H9 (cell line): Measurements from ENCODE around the gene ROR1. TPM values are rescaled to one million over a fixed set of nuclear protein-coding genes. Genes with fewer than 3 reads are reported as not detected.

Experiments used
- DNase-seq: peaks from one replicate; pipeline ENCODE4 v3.0.0-alpha.2; 2017
- H2AFZ ChIP-seq: one replicate; pipeline ENCODE4 v1.6.1; 2013; ENCODE audit warnings: mild to moderate bottlenecking, low read length, control low read depth, moderate library complexity
- H2AK5ac ChIP-seq: 2 replicates; pipeline ENCODE4 v1.6.1; 2013; ENCODE audit warnings: low read length, control low read depth, mixed read lengths; ENCODE audit not compliant: insufficient read length
- H2BK120ac ChIP-seq: one replicate; pipeline ENCODE4 v1.6.1; 2013; ENCODE audit warnings: low read depth, mild to moderate bottlenecking, low read length, control low read depth, inconsistent platforms; ENCODE audit not compliant: poor library complexity, severe bottlenecking
- H2BK12ac ChIP-seq: 2 replicates; pipeline ENCODE4 v1.6.1; 2013; ENCODE audit warnings: low read length, control low read depth, mixed read lengths, low read depth; ENCODE audit not compliant: insufficient read length
- H2BK15ac ChIP-seq: 2 replicates; pipeline ENCODE4 v1.6.1; 2013; ENCODE audit warnings: low read depth, low read length, control low read depth
- H2BK20ac ChIP-seq: one replicate; pipeline ENCODE4 v1.6.1; 2013; ENCODE audit warnings: low read depth, mild to moderate bottlenecking, low read length, control low read depth, inconsistent platforms; ENCODE audit not compliant: poor library complexity, severe bottlenecking
- H2BK5ac ChIP-seq: 2 replicates; pipeline ENCODE4 v1.6.1; 2013; ENCODE audit warnings: low read length, control low read depth, mixed read lengths; ENCODE audit not compliant: insufficient read length
- H3K14ac ChIP-seq: 2 replicates; pipeline ENCODE4 v1.6.1; 2013; ENCODE audit warnings: low read length, control low read depth; ENCODE audit not compliant: insufficient read depth
- H3K18ac ChIP-seq: 2 replicates; pipeline ENCODE4 v1.6.1; 2013; ENCODE audit warnings: low read depth, mild to moderate bottlenecking, mixed read lengths, low read length, control low read depth; ENCODE audit not compliant: insufficient read length
- H3K23ac ChIP-seq: 2 replicates; pipeline ENCODE4 v1.6.1; 2013; ENCODE audit warnings: low read length, control low read depth, mixed read lengths, low read depth; ENCODE audit not compliant: insufficient read length
- H3K23me2 ChIP-seq: 2 replicates; pipeline ENCODE4 v1.6.1; 2013; ENCODE audit warnings: low read depth, mild to moderate bottlenecking, mixed read lengths, low read length, control low read depth; ENCODE audit not compliant: insufficient read length, poor library complexity, severe bottlenecking
- H3K27ac ChIP-seq: 2 replicates; pipeline ENCODE4 v1.5.1; 2013; ENCODE audit warnings: low read length, control low read depth, mixed read lengths, low read depth; ENCODE audit not compliant: insufficient read length
- H3K27me3 ChIP-seq: 2 replicates; pipeline ENCODE4 v1.6.1; 2013; ENCODE audit warnings: low read length, control low read depth, inconsistent platforms; ENCODE audit not compliant: insufficient read depth
- H3K4ac ChIP-seq: 2 replicates; pipeline ENCODE4 v1.6.1; 2013; ENCODE audit warnings: low read depth, mild to moderate bottlenecking, control low read depth, inconsistent platforms, low read length, moderate library complexity
- H3K4me1 ChIP-seq: 2 replicates; pipeline ENCODE4 v1.6.1; 2013; ENCODE audit warnings: low read length, control low read depth, inconsistent platforms; ENCODE audit not compliant: insufficient read depth
- H3K4me2 ChIP-seq: 2 replicates; pipeline ENCODE4 v1.6.1; 2013; ENCODE audit warnings: low read length, control low read depth, mixed read lengths; ENCODE audit not compliant: insufficient read length, insufficient read depth
- H3K56ac ChIP-seq: 2 replicates; pipeline ENCODE4 v1.6.1; 2013; ENCODE audit warnings: low read depth, mild to moderate bottlenecking, mixed read lengths, low read length, control low read depth; ENCODE audit not compliant: insufficient read length
- H3K79me1 ChIP-seq: 2 replicates; pipeline ENCODE4 v1.6.1; 2013; ENCODE audit warnings: low read depth, mild to moderate bottlenecking, moderate library complexity, low read length, control low read depth, inconsistent platforms; ENCODE audit not compliant: insufficient read depth, poor library complexity, severe bottlenecking
- H3K79me2 ChIP-seq: 2 replicates; pipeline ENCODE4 v1.6.1; 2013; ENCODE audit warnings: low read length, control low read depth, inconsistent platforms; ENCODE audit not compliant: insufficient read depth
- H3K9ac ChIP-seq: 2 replicates; pipeline ENCODE4 v1.6.1; 2013; ENCODE audit warnings: low read length, control low read depth, mixed read lengths; ENCODE audit not compliant: insufficient read length; ENCODE audit errors: extremely low read depth
- H3K9me3 ChIP-seq: one replicate; pipeline ENCODE4 v1.6.1; 2013; ENCODE audit warnings: low read depth, low read length, inconsistent platforms; ENCODE audit not compliant: control insufficient read depth
- H3T11ph ChIP-seq: one replicate; pipeline ENCODE4 v1.6.1; 2013; ENCODE audit warnings: mild to moderate bottlenecking, low read length, control low read depth, inconsistent platforms
- H4K20me1 ChIP-seq: one replicate; pipeline ENCODE4 v1.6.1; 2013; ENCODE audit not compliant: control insufficient read depth, insufficient read length, insufficient read depth
- H4K5ac ChIP-seq: 2 replicates; pipeline ENCODE4 v1.6.1; 2013; ENCODE audit warnings: low read depth, mild to moderate bottlenecking, mixed read lengths, low read length, control low read depth; ENCODE audit not compliant: insufficient read length
- H4K8ac ChIP-seq: replicated peaks from 2 replicates; pipeline ENCODE4 v1.6.1; 2013; ENCODE audit warnings: low read length, control low read depth, mixed read lengths, low read depth; ENCODE audit not compliant: insufficient read length
- H4K91ac ChIP-seq: 2 replicates; pipeline ENCODE4 v1.6.1; 2013; ENCODE audit warnings: low read depth, mild to moderate bottlenecking, moderate library complexity, mixed read lengths, low read length, control low read depth; ENCODE audit not compliant: insufficient read length
- H3K27ac Mint-ChIP-seq, 3 experiments: 2 replicates in 2 of 3; 3 replicates in 1 of 3; pipeline ENCODE4 v1.8.0; 2020 to 2021; ENCODE audit warnings: mixed read lengths in 3 of 3, mild to moderate bottlenecking in 1 of 3, moderate library complexity in 1 of 3
- H3K27me3 Mint-ChIP-seq: 2 replicates; pipeline ENCODE4 v1.8.0; 2021; ENCODE audit warnings: low read depth, mild to moderate bottlenecking, moderate library complexity, mixed read lengths
- H3K36me3 Mint-ChIP-seq, 3 experiments: 2 replicates in 2 of 3; 3 replicates in 1 of 3; pipeline ENCODE4 v1.8.0; 2020 to 2021; ENCODE audit warnings: low read depth in 3 of 3, mixed read lengths in 3 of 3; ENCODE audit not compliant: insufficient read depth in 1 of 3
- H3K4me1 Mint-ChIP-seq, 2 experiments: 2 replicates each; pipeline ENCODE4 v1.8.0; 2020; ENCODE audit warnings: mixed read lengths in 2 of 2
- H3K4me3 Mint-ChIP-seq, 2 experiments: 2 replicates in 1 of 2; 3 replicates in 1 of 2; pipeline ENCODE4 v1.8.0; 2020 to 2021; ENCODE audit warnings: mild to moderate bottlenecking in 2 of 2, mixed read lengths in 2 of 2, moderate library complexity in 1 of 2
- H3K9me3 Mint-ChIP-seq, 2 experiments: 2 replicates in 1 of 2; 3 replicates in 1 of 2; pipeline ENCODE4 v1.8.0; 2020; ENCODE audit warnings: mild to moderate bottlenecking in 2 of 2, mixed read lengths in 2 of 2, moderate library complexity in 1 of 2
- CTCF ChIP-seq: fragments of 200-600 bp; sonication (generic); conservative IDR thresholded peaks from 3 replicates; pipeline ENCODE4 v1.8.0; 2021; ENCODE audit warnings: antibody characterized with exemption, mild to moderate bottlenecking
- WGBS: extraction: QIAGEN DNeasy Blood & Tissue Kit; methylation state at CpG from one replicate; pipeline ENCODE4 v1.1.7; 2013; ENCODE audit warnings: missing lambda C conversion rate, low lambda C conversion rate, mixed read lengths; ENCODE audit not compliant: insufficient read length; ENCODE audit errors: extremely low coverage; 5-methylcytosine and 5-hydroxymethylcytosine counted together
- total RNA-seq: library from RNA; stranded (reverse); gene quantifications from 2 replicates; pipeline ENCODE4 v1.2.1, GENCODE V29; 2021

The ROR1 gene
- total RNA-seq, 1 experiment from 2014 or later = 75.9 TPM

- H2BK120ac ChIP-seq = no peak overlapping the region
- H3K4ac ChIP-seq = no peak overlapping the region
- H3K14ac ChIP-seq = peak overlapping the region; percentile 20; the same call in 1 of the 2 replicates
- no peak overlapping the region for H4K5ac ChIP-seq
- H3K27me3 ChIP-seq = no peaks in the 10 kb centered on the region
- H3K36me3 Mint-ChIP-seq = peaks cover 9 to 31% (median 13%) of the 10 kb centered on the region in 3 experiments
- peaks cover 2% of the 10 kb centered on the region; the same call in 1 of the 2 replicates for H3K27me3 Mint-ChIP-seq
- H3K4me3 Mint-ChIP-seq = no peak overlapping the region
- no peak overlapping the region for H3K27ac ChIP-seq
- H3K4me1 ChIP-seq = no peaks in the 10 kb centered on the region; the same call in 1 of the 2 replicates
- H3K18ac ChIP-seq = peak overlapping the region; percentile 62
- no peak for TF ChIP-seq CTCF
- H3T11ph ChIP-seq = no peak overlapping the region
- H3K9me3 Mint-ChIP-seq = peaks cover 24 to 29% of the 10 kb centered on the region in 2 experiments
- no peak overlapping the region for H2AK5ac ChIP-seq
- no peak overlapping the region for H4K91ac ChIP-seq
- peak overlapping the region; percentile 2 for H2BK12ac ChIP-seq
- no peak overlapping the region for H2AFZ ChIP-seq
- H2BK5ac ChIP-seq = no peak overlapping the region
- no peak overlapping the region for H3K23ac ChIP-seq
- no peaks in the 10 kb centered on the region for H3K23me2 ChIP-seq
- no peaks in the 10 kb centered on the region for H4K20me1 ChIP-seq
- no peak overlapping the region for H3K56ac ChIP-seq
- H3K9me3 ChIP-seq = no peaks in the 10 kb centered on the region
- DNase-seq = no peak
- no peak overlapping the region for H4K8ac ChIP-seq
- peak overlapping the region in 2 of 3 experiments; percentile 37 to 95; a peak in 2 of 7 replicates for H3K27ac Mint-ChIP-seq
- no peaks in the 10 kb centered on the region for H3K79me2 ChIP-seq
- no peaks in the 10 kb centered on the region for H3K79me1 ChIP-seq
- no peak overlapping the region for H3K4me2 ChIP-seq
- no CpG with 5 or more reads among the region's 1 CpG for WGBS
- peaks cover 38 to 39% of the 10 kb centered on the region in 2 experiments for H3K4me1 Mint-ChIP-seq
- peak overlapping the region; percentile 94 for H2BK20ac ChIP-seq
- no peak overlapping the region for H2BK15ac ChIP-seq
- no peak overlapping the region for H3K9ac ChIP-seq
These were observed 41.2 kb upstream of the ROR1 start for GRCh38 chr1:63732666-63733065.
